Small intestine (tissue), 7 donors: ENCODE measurements around the gene SFMBT1. TPM values are rescaled to one million over a fixed set of nuclear protein-coding genes. Genes with fewer than 3 reads are reported as not detected.
A peak's percentile ranks its signal among the peaks of the same experiment; 100 is the strongest.

ENCODE experiments used
- DNase-seq, 2 donors: peaks; one replicate each; pipeline versions ENCODE4 v3.0.0 to v3.0.0-alpha.2; 2013
- FAIRE-seq: peaks from 2 replicates; lab custom pipeline; 2012; peaks lifted over from hg19 to GRCh38; lab: Jason Lieb, UNC
- H3K27ac ChIP-seq, 3 donors: one replicate each; pipeline ENCODE4 v1.5.1; 2013; ENCODE audit warnings: low read length in 2 of 3, mild to moderate bottlenecking in 2 of 3, control low read depth in 1 of 3, inconsistent platforms in 1 of 3, low read depth in 1 of 3, moderate library complexity in 1 of 3
- H3K27me3 ChIP-seq, 3 donors: one replicate each; pipeline ENCODE4 v1.6.1; 2013; ENCODE audit warnings: low read length in 3 of 3, inconsistent platforms in 1 of 3; ENCODE audit not compliant: control insufficient read depth in 3 of 3, insufficient read depth in 3 of 3
- H3K36me3 ChIP-seq, 3 donors: one replicate each; pipeline ENCODE4 v1.6.1; 2013; ENCODE audit warnings: low read length in 3 of 3, inconsistent platforms in 1 of 3, low read depth in 1 of 3, mild to moderate bottlenecking in 1 of 3, moderate library complexity in 1 of 3; ENCODE audit not compliant: control insufficient read depth in 3 of 3, insufficient read depth in 2 of 3
- H3K4me1 ChIP-seq, 3 donors: one replicate each; pipeline ENCODE4 v1.6.1; 2013; ENCODE audit warnings: low read length in 2 of 3, inconsistent platforms in 1 of 3, low read depth in 1 of 3, mild to moderate bottlenecking in 1 of 3, moderate library complexity in 1 of 3; ENCODE audit not compliant: control insufficient read depth in 3 of 3, insufficient read depth in 2 of 3
- H3K4me3 ChIP-seq, 3 donors: one replicate each; pipeline ENCODE4 v1.5.1; 2013; ENCODE audit warnings: low read length in 3 of 3, control low read depth in 1 of 3, inconsistent platforms in 1 of 3, low read depth in 1 of 3, mild to moderate bottlenecking in 1 of 3, moderate library complexity in 1 of 3
- H3K9me3 ChIP-seq, 2 donors: one replicate each; pipeline ENCODE4 v1.6.1; 2013; ENCODE audit warnings: low read depth in 1 of 2, low read length in 1 of 2; ENCODE audit not compliant: control insufficient read depth in 2 of 2, insufficient read depth in 1 of 2
- WGBS, 3 donors: extraction: QIAGEN DNeasy Blood & Tissue Kit; methylation state at CpG; one replicate each; pipeline ENCODE4 v1.1.7; 2013; 5-methylcytosine and 5-hydroxymethylcytosine counted together
- polyA plus RNA-seq, 4 donors: library from polyadenylated mRNA; stranded (reverse) in 3 of 4; unstranded in 1 of 4; fragments of 200-250 nt in 3 of 4; fragments of 120-200 nt in 1 of 4; gene quantifications; one replicate each; pipeline versions ENCODE4 v1.2.1 to v1.2.3, GENCODE V29; 2013
- donor health status: healthy with polysubstance abuse.
- donor health status: control.
- donor health status: control.
- donor health status: Bipolar disorder and iron deficiency.
- donor health status: healthy.

Gene SFMBT1
- polyA plus RNA-seq, 4 donors: 2.5 to 19.3 (median 4.3) TPM

GRCh38 chr3:52892290-52892624, 153.6 kb downstream of the SFMBT1 start:
- Histone ChIP-seq H3K4me1 (peaks cover 0 to 21% (median 2%) of the 10 kb centered on the region in 3 donors), H3K36me3 (peaks cover 0 to 8% (median 0%) of the 10 kb centered on the region in 3 donors), H3K9me3 (no peaks in the 10 kb centered on the region), H3K27ac (no peak overlapping the region), H3K4me3 (no peak overlapping the region), H3K27me3 (no peaks in the 10 kb centered on the region)
- FAIRE-seq: no peak
- WGBS, 3 donors: 58 to 72% (median 59%) methylated on average over 5 of the region's 5 CpGs
- no peak for DNase-seq

GRCh38 chr3:52891615-52892081, 154.2 kb downstream of the SFMBT1 start:
- peaks cover 0 to 21% (median 2%) of the 10 kb centered on the region in 3 donors for H3K4me1 ChIP-seq
- FAIRE-seq (no peak), DNase-seq (peak in 1 of 2 donors; percentile 48)
- no peak overlapping the region for H3K4me3 ChIP-seq
- no peaks in the 10 kb centered on the region for H3K9me3 ChIP-seq
- 74 to 88% (median 77%) methylated on average over 2 of the region's 2 CpGs for WGBS, 3 donors
- H3K27ac ChIP-seq: no peak overlapping the region
- H3K27me3 ChIP-seq: no peaks in the 10 kb centered on the region
- H3K36me3 ChIP-seq: peaks cover 0 to 8% (median 0%) of the 10 kb centered on the region in 3 donors

- no peaks in the 10 kb centered on the region for H3K9me3 ChIP-seq
- H3K36me3 ChIP-seq: peaks cover 0 to 8% (median 0%) of the 10 kb centered on the region in 3 donors
- H3K4me3 ChIP-seq: no peak overlapping the region
- H3K27me3 ChIP-seq: no peaks in the 10 kb centered on the region
- no peak for FAIRE-seq
- no peak for DNase-seq
- peaks cover 0 to 21% (median 0%) of the 10 kb centered on the region in 3 donors for H3K4me1 ChIP-seq
- WGBS, 3 donors: 74 to 81% (median 81%) methylated on average over 9 of the region's 9 CpGs
- H3K27ac ChIP-seq: no peak overlapping the region
Measured at GRCh38 chr3:52891164-52891563, 154.7 kb downstream of the SFMBT1 start.

- Histone ChIP-seq H3K4me1 (peaks cover 0 to 21% (median 0%) of the 10 kb centered on the region in 3 donors), H3K36me3 (peaks cover 0 to 8% (median 0%) of the 10 kb centered on the region in 3 donors), H3K4me3 (no peak overlapping the region), H3K9me3 (no peaks in the 10 kb centered on the region), H3K27ac (no peak overlapping the region), H3K27me3 (no peaks in the 10 kb centered on the region)
- WGBS, 3 donors: 84 to 90% (median 84%) methylated on average over 5 of the region's 5 CpGs
- no peak for DNase-seq
- no peak for FAIRE-seq
Measured at GRCh38 chr3:52890735-52891134, 155.1 kb downstream of the SFMBT1 start.

- WGBS, 3 donors: 93 to 99% (median 95%) methylated on average over 8 of the region's 8 CpGs
- no peak for DNase-seq
- Histone ChIP-seq H3K27me3 (no peaks in the 10 kb centered on the region), H3K36me3 (peaks cover 0 to 6% (median 4%) of the 10 kb centered on the region in 3 donors), H3K4me1 (peaks cover 0 to 21% (median 0%) of the 10 kb centered on the region in 3 donors), H3K9me3 (no peaks in the 10 kb centered on the region), H3K27ac (no peak overlapping the region), H3K4me3 (no peak overlapping the region)
- no peak for FAIRE-seq
Measured at GRCh38 chr3:52889901-52890300, 156.0 kb downstream of the SFMBT1 start.

- Histone ChIP-seq H3K4me3 (no peak overlapping the region), H3K27ac (no peak overlapping the region), H3K4me1 (peaks cover 0 to 10% (median 0%) of the 10 kb centered on the region in 3 donors), H3K9me3 (no peaks in the 10 kb centered on the region), H3K36me3 (peaks cover 0 to 6% (median 4%) of the 10 kb centered on the region in 3 donors), H3K27me3 (no peaks in the 10 kb centered on the region)
- 93% methylated on average over 4 of the region's 4 CpGs for WGBS, 3 donors
- FAIRE-seq (no peak), DNase-seq (no peak)
Measured at GRCh38 chr3:52887166-52887565, 158.7 kb downstream of the SFMBT1 start.

GRCh38 chr3:52886049-52886730, 159.7 kb downstream of the SFMBT1 start:
- Histone ChIP-seq H3K27me3 (no peaks in the 10 kb centered on the region), H3K9me3 (no peaks in the 10 kb centered on the region), H3K36me3 (peaks cover 0 to 6% (median 4%) of the 10 kb centered on the region in 3 donors), H3K4me3 (no peak overlapping the region), H3K4me1 (peaks cover 0 to under 1% (median 0%) of the 10 kb centered on the region in 3 donors), H3K27ac (no peak overlapping the region)
- no peak for DNase-seq
- WGBS, 3 donors: 91 to 93% (median 91%) methylated on average over 5 of the region's 5 CpGs
- no peak for FAIRE-seq

- WGBS, 3 donors: 84 to 95% (median 85%) methylated on average over 4 of the region's 4 CpGs
- no peaks in the 10 kb centered on the region for H3K27me3 ChIP-seq
- H3K36me3 ChIP-seq: peaks cover 0 to 6% (median 3%) of the 10 kb centered on the region in 3 donors
- no peak overlapping the region for H3K4me3 ChIP-seq
- DNase-seq (no peak), FAIRE-seq (no peak)
- H3K4me1 ChIP-seq: no peaks in the 10 kb centered on the region
- no peak overlapping the region for H3K27ac ChIP-seq
- no peaks in the 10 kb centered on the region for H3K9me3 ChIP-seq
Measured at GRCh38 chr3:52882377-52882776, 163.5 kb downstream of the SFMBT1 start.
